ENCODE measurements around the gene ACADVL.
A peak's percentile ranks its signal among the peaks of the same experiment; 100 is the strongest.

DNA sequence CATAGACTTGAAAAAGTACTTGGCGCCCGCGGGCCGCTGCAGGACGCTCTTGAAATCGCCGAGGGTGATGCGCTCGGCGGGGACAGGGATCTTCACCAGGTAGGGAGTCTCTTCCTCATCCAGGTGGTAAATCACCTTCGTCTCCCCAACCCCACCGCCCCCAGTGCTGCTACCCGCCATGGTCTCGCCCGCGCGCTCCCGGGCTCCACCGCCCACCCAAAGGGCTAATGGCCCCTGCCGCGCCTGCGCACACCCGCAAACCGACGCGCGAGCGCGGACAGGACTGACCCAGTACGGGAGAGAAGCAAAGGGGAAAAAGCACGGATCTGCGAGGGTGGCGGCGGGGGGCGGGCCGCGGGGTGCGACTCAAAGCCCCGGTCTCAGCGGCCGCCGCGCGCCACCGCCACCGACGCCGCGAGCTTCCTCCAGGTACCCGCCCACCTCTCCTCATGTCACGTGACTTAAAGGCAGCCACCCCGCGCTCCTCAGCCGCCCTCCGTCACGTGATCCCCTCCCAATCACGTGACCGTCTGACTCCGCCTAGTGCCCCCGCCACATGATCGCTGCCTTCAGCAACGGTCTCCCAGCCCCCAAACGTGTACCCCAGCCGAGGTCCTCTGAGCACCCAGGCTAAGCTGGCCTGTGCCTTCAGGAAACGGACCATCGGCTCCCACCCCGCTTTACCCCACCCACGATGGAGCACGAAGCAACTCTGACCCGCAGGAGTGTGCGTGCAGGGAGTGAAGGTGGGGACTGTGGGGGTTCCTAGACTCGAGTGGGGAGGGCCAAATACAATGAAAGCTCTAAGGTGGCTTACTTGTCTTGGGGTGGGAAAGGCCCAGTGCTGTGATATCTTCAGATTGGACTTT, 14.6 kb downstream of the ACADVL start, which contains the start of gene DVL2:
- TF ChIP-seq EZH2 (IDR thresholded peaks at IDR 0.05) = no peak
- TF ChIP-seq POLR2AphosphoS5 (IDR thresholded peaks at IDR 0.05; ENCODE audit: borderline replicate concordance, low read depth, low read length) = peak; percentile 94
